ENCODE results near the gene TNFAIP6.

The TNFAIP6 gene

DNA sequence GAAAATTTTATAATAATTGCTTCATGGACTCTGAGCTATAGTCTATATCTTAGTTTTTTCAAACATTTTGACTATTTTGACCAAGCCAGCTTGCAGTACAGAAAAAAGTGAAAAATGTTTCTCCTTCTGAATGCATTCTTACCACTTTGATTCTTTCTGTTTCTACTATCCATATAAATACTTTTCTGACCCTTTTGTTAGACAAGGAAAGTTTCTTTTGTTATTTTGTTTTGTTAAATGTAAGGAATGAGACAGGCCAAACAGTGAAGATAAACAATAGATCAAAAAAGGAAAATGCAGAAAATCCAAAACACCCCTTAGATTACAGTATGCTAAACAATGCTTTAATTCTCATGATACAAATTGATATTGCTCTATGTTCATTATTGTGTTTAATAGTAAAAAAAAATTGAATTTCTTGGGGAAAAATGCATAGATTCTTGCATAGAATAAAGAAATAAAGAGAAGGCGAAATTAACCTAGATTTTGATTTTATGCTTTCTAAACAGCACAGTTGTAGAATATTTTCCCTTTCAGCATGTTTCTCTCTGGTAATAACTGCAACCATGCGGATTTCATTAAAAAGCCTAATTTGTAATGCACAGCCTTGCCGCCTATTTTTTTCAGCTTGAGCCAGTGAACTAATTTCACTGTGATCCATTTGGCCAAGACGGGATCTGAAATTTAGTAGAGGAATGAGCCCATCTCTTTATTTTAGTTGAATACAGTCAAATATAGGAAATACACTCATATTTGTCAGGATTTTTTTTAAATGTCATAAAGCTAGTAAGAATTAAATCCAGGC is 976 bp downstream of the TNFAIP6 start:
- FAIRE-seq, result no peak

DNA sequence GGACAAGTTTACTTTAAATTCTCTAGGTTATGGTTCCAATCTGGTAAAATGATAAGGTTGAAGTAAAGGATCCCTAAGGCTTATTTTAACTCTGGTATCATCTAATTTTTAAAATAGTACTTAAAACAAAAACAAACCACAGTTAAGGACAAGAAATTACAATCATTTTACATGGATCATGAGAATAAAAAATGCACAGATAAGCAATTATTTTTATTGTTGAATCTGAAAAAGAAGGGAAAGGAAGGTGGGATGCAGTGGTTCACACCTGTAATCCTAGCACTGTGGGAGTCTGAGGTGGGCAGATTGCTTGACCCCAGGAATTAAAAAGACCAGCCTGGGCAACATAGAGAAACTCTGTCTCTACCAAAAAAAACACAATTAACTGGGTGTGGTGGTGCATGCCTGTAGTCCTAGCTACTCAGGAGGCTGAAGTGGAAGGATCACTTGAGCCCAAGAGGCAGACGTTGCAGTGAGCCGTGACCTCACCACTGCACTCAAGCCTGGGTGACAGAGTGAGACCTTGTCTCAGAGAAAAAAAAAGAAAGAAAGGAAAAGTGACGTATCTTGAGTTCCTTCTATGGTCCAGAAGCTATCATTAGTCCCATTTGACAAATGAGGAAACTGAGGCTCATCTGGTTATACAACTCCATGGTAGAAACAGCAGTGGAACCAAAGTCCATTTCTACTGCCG is 2.5 kb downstream of the TNFAIP6 start:
- no peak for FAIRE-seq
- DNase-seq (ENCODE audit: extremely low spot score, insufficient read length, low read depth), result no peak

More for the DNA sequence above, 976 bp downstream of the TNFAIP6 start:
- DNase-seq (ENCODE audit: extremely low spot score, insufficient read length, low read depth), result no peak

GRCh38 chr2:151361674-151362370 is 4.4 kb downstream of the TNFAIP6 start:
- no peak for FAIRE-seq
- no peak for DNase-seq (ENCODE audit: extremely low spot score, insufficient read length, low read depth)

DNA sequence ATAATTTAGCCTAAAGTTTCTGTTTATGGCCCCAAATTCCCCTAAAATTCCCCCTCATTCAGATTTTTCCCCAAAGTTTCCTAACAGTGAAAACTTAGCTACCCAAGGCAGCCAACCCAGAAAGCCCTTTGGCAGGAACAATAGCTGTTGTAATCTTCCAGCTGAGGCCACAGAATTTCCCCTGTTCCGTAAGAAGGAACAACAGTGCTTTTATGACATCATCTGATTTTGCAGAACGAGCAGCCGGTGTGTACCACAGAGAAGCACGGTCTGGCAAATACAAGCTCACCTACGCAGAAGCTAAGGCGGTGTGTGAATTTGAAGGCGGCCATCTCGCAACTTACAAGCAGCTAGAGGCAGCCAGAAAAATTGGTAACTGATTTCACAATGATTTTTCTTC is 6.3 kb downstream of the TNFAIP6 start:
- FAIRE-seq (peak; percentile 49), DNase-seq (ENCODE audit: extremely low spot score, insufficient read length, low read depth) (peak; percentile 5)

- FAIRE-seq, result no peak
- no peak for DNase-seq (ENCODE audit: extremely low spot score, insufficient read length, low read depth)
Measured at GRCh38 chr2:151367571-151367970, 10.2 kb downstream of the TNFAIP6 start.

DNA sequence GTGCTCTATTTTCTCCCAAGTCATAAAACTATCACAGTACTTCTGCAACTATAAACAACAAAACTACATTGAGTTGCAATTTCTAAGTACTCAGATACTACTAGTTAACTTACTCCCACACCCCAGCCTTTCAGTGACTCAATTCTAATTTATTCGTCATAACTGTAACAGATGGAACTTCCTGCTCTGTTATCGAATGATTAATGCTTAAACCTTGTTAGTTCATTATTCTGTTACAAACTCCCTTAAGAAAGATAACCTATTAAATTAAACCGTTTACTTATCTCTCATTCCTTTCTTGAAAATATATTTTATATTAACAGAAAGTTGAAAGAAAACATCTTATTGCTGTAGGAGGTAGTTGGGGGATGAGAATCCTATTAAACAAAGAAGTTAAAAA is 17.0 kb downstream of the TNFAIP6 start:
- DNase-seq (ENCODE audit: extremely low spot score, insufficient read length, low read depth) (peak; percentile 15), FAIRE-seq (peak; percentile 81)

- no peak for DNase-seq (ENCODE audit: extremely low spot score, insufficient read length, low read depth)
- no peak for FAIRE-seq
Measured at GRCh38 chr2:151379169-151379568, 21.8 kb downstream of the TNFAIP6 start.

DNA sequence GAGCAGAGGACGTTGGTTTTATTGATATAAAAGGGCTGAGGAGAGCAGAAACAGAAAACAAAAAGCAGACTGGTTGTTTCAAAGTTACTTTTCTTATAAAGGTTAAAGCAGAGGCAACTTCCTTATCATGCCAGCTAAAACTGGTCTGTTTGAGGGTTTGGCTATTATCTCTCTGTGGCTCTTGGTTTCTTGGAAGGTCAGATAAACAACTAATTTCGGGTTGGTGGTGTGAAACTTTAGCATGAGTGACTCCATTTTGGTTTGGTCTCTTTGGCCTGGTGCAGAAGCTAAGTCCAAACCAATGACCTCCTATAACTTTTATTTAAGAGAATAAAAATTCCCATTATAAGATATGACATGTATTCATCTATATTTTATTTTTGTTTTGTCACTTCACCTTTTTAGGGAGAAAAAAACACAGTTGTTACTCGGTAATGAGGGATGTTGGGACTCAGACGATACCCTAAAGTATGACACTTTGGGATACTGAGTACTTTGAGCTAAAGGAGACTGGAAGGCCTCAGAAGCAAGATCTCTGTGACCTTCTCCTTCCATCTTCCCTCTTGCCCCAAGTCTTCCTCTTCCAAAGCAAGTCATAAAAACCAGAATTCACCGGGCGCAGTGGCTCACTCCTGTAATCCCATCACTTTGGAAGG is 23.3 kb downstream of the TNFAIP6 start:
- FAIRE-seq (peak; percentile 5), DNase-seq (ENCODE audit: extremely low spot score, insufficient read length, low read depth) (no peak)

DNA sequence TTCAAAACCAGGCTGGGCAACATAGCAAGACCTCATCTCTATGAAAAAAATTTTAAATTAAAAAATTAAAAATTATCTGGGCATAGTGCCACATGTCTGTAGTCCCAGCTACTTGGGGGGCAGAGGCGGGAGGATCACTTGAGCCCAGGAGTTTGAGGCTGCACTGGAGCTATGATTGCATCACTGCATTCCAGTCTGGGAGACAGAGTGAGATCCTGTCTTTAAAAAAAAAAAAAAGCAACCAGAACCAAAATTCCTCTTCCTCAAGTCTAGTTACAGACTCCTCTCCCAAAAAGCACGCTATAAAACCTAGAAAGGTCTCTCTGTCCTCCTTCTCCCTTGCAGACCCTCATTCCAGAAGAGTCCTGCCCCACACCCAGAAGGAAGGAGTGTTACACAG is 23.9 kb downstream of the TNFAIP6 start:
- no peak for DNase-seq (ENCODE audit: extremely low spot score, insufficient read length, low read depth)
- no peak for FAIRE-seq

DNA sequence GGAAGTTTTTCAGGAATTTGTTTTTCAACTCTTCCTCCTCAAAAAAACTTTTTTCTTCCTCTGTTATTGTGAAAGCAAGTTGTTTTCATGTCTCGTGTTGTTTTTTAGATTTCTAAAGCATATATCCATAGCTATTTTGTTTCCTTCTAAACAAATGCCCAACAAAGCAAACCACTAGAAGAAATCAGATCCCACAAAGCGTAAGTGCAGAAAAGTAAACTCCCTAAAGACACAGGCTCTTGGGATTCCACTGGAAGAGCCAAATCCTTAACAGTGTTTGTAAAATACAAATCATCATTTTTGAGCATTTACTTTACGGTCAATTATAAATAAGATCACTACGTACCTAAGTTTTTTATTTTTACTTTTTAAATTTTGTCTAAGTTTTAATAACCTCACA is 30.6 kb downstream of the TNFAIP6 start:
- DNase-seq (ENCODE audit: extremely low spot score, insufficient read length, low read depth) (no peak), FAIRE-seq (no peak)

DNA sequence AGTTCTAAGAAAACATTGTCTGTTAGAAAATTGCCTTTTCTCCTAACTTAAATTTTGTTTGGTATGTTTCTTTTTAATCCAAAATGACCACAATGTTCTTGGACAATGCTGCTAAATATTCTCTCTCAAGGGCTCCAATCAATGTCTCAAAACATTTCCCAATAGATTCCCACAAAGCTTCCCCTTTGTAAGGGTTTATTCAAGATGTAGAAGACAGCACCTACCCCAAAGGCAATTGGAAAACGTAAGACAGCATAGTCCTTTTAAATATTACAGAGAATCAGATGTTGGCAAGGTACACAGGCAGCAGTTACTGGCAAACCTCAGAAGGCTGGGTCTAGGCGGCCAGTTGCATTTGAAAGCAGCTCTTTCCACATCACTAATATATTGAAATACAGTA is 34.0 kb downstream of the TNFAIP6 start:
- FAIRE-seq (no peak), DNase-seq (ENCODE audit: extremely low spot score, insufficient read length, low read depth) (no peak)

GRCh38 chr2:151394509-151394908 is 37.1 kb downstream of the TNFAIP6 start:
- DNase-seq (ENCODE audit: extremely low spot score, insufficient read length, low read depth) (no peak), FAIRE-seq (no peak)

DNA sequence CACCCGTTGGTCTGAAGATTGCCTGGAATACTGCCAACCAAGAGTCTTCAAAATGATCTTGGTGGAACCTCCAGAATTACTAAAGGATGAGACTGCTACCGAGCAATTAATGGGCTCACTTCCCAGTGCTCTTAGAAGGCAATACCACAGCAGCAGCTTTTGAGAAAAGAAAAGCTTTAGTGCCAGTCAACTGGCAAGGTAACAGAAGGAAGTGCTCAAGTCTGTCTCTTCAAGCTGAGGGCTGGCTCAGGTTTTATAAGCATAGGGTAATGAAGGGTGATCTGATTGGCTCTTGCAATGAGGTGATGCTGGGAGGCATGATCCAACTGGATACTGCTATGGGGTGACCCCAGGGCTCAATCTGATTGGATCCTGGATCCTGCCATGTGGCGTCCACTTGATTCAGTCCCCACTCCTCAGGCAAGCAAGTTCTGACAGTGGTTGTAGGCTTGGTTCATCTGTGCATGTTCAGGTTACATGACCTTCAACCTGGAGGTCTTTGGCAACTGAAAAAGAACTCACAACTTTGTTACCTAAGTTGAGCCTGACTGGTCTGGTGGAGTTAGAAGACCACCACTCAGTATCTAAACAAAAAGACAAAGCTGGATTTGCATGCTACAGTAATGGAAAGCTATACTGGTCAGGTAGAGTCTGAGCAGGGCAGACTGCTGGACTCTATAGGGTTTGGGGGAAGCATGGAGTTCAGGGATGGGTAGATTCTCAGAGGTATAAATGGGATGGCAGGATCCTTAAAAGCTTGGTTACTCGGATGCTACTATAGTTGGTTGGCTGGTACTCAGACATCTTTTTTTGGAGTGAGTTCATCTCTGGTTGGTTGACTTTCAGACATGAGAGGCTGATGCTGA is 38.4 kb downstream of the TNFAIP6 start:
- DNase-seq (ENCODE audit: extremely low spot score, insufficient read length, low read depth) (no peak), FAIRE-seq (no peak)

DNA sequence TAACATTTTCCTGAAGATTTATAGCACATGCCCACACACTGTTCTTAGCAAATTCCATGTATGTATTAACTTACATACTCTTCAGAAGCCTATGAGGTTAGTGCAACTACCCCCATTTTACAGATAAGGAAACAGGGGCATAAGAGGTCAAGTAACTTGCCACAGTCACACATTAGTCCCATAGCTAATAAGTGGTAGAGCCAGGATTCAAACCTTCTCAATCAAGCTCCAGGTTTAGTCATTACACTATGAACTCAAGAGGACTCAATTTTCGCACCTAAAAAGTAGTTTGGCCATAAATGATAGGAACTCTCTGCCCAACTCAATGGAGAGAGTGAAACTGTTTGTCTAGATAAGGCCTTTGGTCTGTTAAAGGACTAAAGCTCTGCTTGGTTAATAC is 42.6 kb downstream of the TNFAIP6 start:
- no peak for DNase-seq (ENCODE audit: extremely low spot score, insufficient read length, low read depth)

GRCh38 chr2:151401149-151401548 is 43.8 kb downstream of the TNFAIP6 start:
- no peak for FAIRE-seq
- DNase-seq (ENCODE audit: extremely low spot score, insufficient read length, low read depth), result no peak

More for the DNA sequence above, 42.6 kb downstream of the TNFAIP6 start:
- FAIRE-seq, result no peak

GRCh38 chr2:151403914-151404313 is 46.5 kb downstream of the TNFAIP6 start:
- no peak for FAIRE-seq
- DNase-seq (ENCODE audit: extremely low spot score, insufficient read length, low read depth), result no peak

DNA sequence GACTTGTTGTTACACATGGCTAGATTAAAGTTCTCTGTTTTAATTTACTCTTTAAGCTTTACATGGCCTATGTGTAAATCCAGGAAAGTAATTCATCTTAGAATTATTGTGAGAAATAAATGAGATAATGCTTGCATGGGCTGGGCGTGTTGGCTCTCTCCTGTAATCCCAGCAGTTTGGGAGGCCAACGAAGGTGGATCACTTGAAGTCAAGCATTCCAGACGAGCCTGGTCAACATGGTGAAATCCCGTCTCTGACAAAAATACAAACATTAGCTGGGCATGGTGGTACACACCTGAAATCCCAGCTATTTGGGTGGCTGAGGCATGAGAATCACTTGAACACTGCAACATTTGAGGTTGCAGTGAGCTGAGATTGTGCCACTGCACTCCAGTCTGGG is 48.0 kb downstream of the TNFAIP6 start:
- FAIRE-seq (no peak), DNase-seq (ENCODE audit: extremely low spot score, insufficient read length, low read depth) (no peak)

GRCh38 chr2:151407281-151407680 is 49.9 kb downstream of the TNFAIP6 start:
- DNase-seq (ENCODE audit: extremely low spot score, insufficient read length, low read depth) (no peak), FAIRE-seq (no peak)

- FAIRE-seq (no peak), DNase-seq (ENCODE audit: extremely low spot score, insufficient read length, low read depth) (no peak)
Measured at GRCh38 chr2:151408788-151409600, 51.6 kb downstream of the TNFAIP6 start.

Measured in GM18507 (cell line).